Measurements from ENCODE around the gene TP73. TPM values are rescaled to one million over a fixed set of nuclear protein-coding genes. Genes with fewer than 3 reads are reported as not detected.
A peak's percentile ranks its signal among the peaks of the same experiment; 100 is the strongest.

The TP73 gene
- total RNA-seq, 5 donors from 2014 or later (not counting 1 experiment from before 2014, with no cell fraction given) = 0.12 to 0.21 (median 0.18) TPM; not detected in 1

DNA sequence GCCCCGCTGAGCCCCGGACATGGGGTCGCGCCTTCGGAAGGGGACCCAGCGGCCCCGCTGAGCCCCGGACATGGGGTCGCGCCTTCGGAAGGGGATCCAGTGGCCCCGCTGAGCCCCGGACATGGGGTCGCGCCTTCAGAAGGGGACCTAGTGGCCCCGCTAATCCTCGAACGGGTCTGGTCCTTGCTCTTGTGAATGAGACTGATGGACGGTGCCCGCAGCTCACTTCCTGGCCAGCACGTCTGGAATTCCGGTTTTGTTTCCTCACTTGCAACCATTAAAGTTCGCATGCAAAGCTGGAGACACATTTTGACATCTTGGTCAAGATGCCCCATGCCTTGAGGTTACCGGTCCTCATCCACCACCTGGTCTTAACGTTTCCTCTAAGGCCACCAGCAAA, 8.0 kb upstream of the TP73 start:
- H3K36me3 Mint-ChIP-seq = peaks cover 41% of the 10 kb centered on the region
- H3K27me3 ChIP-seq (replicated peaks in 1 of 2; ENCODE audit: control insufficient read depth in 2 of 2, extremely low read depth in 1 of 2, insufficient read depth in 2 of 2, low read length in 1 of 2) = no peaks in the 10 kb centered on the region
- no peaks in the 10 kb centered on the region for H3K27me3 Mint-ChIP-seq
- H3K4me1 Mint-ChIP-seq = peaks cover 16 to 18% (median 18%) of the 10 kb centered on the region in 3 donors
- H3K9me3 Mint-ChIP-seq = no peaks in the 10 kb centered on the region
- H3K27ac Mint-ChIP-seq = no peak overlapping the region
- ChIA-PET POLR2A (no interaction called here), CTCF (no interaction called here)
- no peak overlapping the region for H3K4me3 Mint-ChIP-seq
- ATAC-seq (replicated peaks in 1 of 4) = no peak
- 89% methylated on average over 13 of the region's 25 CpGs for WGBS (ENCODE audit: insufficient coverage)
- no peak overlapping the region for H3K4me3 ChIP-seq (ENCODE audit: control insufficient read depth in 1 of 2, extremely low read depth in 1 of 2, low read length in 1 of 2)
- H3K9me3 ChIP-seq = no peaks in the 10 kb centered on the region
- DNase-seq = no peak
- H3K4me1 ChIP-seq (ENCODE audit: control insufficient read depth in 1 of 2, extremely low read depth in 1 of 2, insufficient read depth in 2 of 2, low read length in 2 of 2) = peaks cover 4 to 9% of the 10 kb centered on the region in 2 experiments
- no peak overlapping the region for H3K27ac ChIP-seq (ENCODE audit: low read length)
- peaks cover 6 to 32% of the 10 kb centered on the region in 2 donors for H3K36me3 ChIP-seq (ENCODE audit: control insufficient read depth in 2 of 2, extremely low read depth in 1 of 2, insufficient read depth in 1 of 2, low read length in 1 of 2)

DNA sequence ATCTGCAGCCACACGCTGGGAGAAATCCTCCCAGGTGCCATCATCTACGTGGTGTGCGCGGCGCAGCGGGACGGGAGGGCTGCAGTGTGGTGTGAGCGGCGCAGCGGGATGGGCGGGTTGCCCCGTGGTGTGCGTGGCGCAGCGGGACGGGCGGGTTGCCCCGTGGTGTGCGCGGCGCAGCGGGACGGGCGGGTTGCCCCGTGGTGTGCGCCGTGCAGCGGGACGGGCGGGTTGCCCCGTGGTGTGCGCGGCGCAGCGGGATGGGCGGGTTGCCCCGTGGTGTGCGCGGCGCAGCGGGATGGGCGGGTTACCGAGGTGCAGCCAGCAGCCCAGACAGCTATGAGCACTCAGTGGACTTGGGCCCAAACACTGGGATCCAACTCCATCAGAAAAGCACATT, 7.1 kb upstream of the TP73 start:
- peaks cover 41% of the 10 kb centered on the region for H3K36me3 Mint-ChIP-seq
- H3K9me3 Mint-ChIP-seq = no peaks in the 10 kb centered on the region
- Histone ChIP-seq H3K27me3 (replicated peaks in 1 of 2; ENCODE audit: control insufficient read depth in 2 of 2, extremely low read depth in 1 of 2, insufficient read depth in 2 of 2, low read length in 1 of 2) (no peaks in the 10 kb centered on the region), H3K4me3 (ENCODE audit: control insufficient read depth in 1 of 2, extremely low read depth in 1 of 2, low read length in 1 of 2) (no peak overlapping the region), H3K27ac (ENCODE audit: low read length) (no peak overlapping the region), H3K9me3 (no peaks in the 10 kb centered on the region), H3K4me1 (ENCODE audit: control insufficient read depth in 1 of 2, extremely low read depth in 1 of 2, insufficient read depth in 2 of 2, low read length in 2 of 2) (peaks cover 10 to 12% of the 10 kb centered on the region in 2 experiments), H3K36me3 (ENCODE audit: control insufficient read depth in 2 of 2, extremely low read depth in 1 of 2, insufficient read depth in 1 of 2, low read length in 1 of 2) (peaks cover 3 to 30% of the 10 kb centered on the region in 2 donors)
- peaks cover 18 to 20% (median 20%) of the 10 kb centered on the region in 3 donors for H3K4me1 Mint-ChIP-seq
- over 99% methylated on average over 27 of the region's 43 CpGs for WGBS (ENCODE audit: insufficient coverage)
- H3K4me3 Mint-ChIP-seq = no peak overlapping the region
- peaks cover 0 to 2% of the 10 kb centered on the region in 2 donors for H3K27me3 Mint-ChIP-seq
- ATAC-seq (replicated peaks in 1 of 4) (no peak), DNase-seq (no peak)
- ChIA-PET CTCF (no interaction called here), POLR2A (no interaction called here)
- no peak overlapping the region for H3K27ac Mint-ChIP-seq

DNA sequence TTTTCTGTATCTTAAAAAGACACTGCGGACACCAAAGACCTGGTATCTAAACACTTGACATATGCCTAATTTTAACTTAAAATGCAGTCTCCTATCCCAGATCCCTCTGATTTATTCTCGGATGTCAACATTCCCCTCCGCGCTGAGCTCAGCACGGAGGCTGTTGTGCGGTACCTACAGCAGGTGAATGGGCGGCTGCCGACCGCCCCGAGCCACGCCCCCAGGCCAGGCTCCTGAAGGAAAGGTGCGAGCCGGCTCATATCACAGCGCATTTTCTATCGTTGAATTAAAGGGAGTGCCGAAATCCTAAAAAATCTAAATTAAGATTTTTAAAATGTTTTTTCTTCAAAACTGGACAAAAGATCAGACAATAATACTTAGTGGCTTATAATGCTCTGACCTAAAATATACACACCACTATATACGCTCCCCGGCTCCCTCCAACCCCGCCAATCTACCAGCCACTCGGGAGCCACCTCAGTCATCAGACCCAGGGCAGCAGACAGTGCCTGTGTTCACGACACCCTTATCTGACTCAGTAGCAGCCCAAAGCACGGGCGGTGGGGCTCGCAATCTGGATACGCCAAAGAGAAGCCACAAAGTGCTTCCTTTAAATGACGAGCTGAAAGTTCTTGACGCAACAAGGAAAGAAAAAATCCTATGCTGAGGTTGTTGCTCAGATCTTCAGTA, 6.5 kb upstream of the TP73 start:
- no peak for ATAC-seq (replicated peaks in 1 of 4)
- peaks cover 41% of the 10 kb centered on the region for H3K36me3 Mint-ChIP-seq
- Histone ChIP-seq H3K36me3 (ENCODE audit: control insufficient read depth in 2 of 2, extremely low read depth in 1 of 2, insufficient read depth in 1 of 2, low read length in 1 of 2) (peaks cover 3 to 30% of the 10 kb centered on the region in 2 donors), H3K27me3 (replicated peaks in 1 of 2; ENCODE audit: control insufficient read depth in 2 of 2, extremely low read depth in 1 of 2, insufficient read depth in 2 of 2, low read length in 1 of 2) (peaks cover 0 to 5% of the 10 kb centered on the region in 2 experiments), H3K4me1 (ENCODE audit: control insufficient read depth in 1 of 2, extremely low read depth in 1 of 2, insufficient read depth in 2 of 2, low read length in 2 of 2) (peaks cover 10 to 17% of the 10 kb centered on the region in 2 experiments), H3K27ac (ENCODE audit: low read length) (no peak overlapping the region), H3K4me3 (ENCODE audit: control insufficient read depth in 1 of 2, extremely low read depth in 1 of 2, low read length in 1 of 2) (no peak overlapping the region), H3K9me3 (no peaks in the 10 kb centered on the region)
- CTCF ChIA-PET = interaction anchor here in 1 of 2 donors (1.0 kb wide), 1 partner anchor 25 kb away, joined by 3 read pairs; no protein-coding TSS in a partner anchor
- WGBS (ENCODE audit: insufficient coverage) = 99% methylated on average over 14 of the region's 27 CpGs
- H3K27ac Mint-ChIP-seq = no peak overlapping the region
- H3K4me1 Mint-ChIP-seq = peaks cover 18 to 23% (median 22%) of the 10 kb centered on the region in 3 donors
- peaks cover 0 to 4% of the 10 kb centered on the region in 2 donors for H3K27me3 Mint-ChIP-seq
- no peaks in the 10 kb centered on the region for H3K9me3 Mint-ChIP-seq
- POLR2A ChIA-PET = no interaction called here
- H3K4me3 Mint-ChIP-seq = no peak overlapping the region
- DNase-seq = no peak

DNA sequence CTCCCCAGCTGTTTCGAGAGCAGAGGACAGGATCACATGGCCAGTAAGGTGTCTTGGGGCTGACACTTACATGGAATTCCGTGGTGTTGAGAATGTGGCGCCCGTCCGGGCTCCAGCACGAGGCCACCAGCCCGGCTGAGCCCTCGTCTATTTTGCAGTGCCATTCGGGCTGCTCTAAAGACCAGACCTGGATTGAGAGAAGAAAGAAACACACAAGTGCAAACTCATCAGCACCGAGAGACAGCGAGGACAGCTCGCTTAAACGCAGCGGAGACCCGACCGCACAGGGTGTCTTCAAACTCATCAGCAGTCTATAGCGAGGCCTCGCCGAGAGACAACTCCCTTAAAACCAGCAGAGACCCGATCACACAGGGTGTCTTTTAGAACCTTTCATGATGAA, 5.7 kb upstream of the TP73 start:
- POLR2A ChIA-PET = no interaction called here

DNA sequence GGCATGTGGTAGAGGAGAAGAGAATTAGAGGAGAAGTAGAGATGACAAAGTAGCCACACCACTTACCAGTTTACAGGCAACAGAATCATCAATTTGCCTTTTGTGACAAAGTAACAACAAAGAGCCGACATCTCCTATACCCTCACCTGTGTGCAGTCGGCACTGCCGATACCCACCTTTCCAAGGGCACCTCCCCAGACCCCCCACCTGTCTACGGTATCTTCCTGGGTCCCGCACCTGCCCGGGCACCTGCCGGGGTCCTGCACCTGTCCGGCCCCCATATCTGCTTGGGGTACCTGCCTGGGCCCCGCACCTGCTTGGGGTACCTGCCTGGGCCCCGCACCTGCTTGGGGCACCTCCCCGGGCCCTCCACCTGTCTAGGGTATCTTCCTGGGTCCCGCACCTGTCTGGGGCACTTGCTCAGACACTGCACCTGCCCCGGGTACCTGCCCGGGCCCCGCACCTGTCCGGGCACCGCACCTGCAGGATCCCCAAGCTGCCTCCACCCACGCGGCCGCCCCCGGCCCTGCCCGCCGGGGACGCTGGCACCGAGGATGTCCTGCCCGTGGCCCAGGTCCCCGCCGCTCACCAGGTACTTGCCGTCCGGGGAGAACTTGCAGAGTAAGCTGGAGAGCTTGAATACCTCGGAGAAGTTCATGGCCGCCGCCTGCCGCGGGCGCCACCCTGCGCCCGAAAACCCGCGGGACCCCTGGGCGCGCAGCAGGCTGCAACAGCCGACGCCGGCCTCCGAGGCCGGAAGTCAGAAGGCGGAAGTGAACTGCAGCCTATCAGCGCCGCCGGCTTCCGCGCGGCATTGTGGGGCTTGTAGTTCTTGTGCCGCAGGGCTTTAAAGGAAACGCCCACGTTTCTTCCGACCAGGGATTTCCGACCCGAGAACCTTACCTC, 2.7 kb upstream of the TP73 start, which contains the start of gene WRAP73:
WRAP73 (minus strand) TSS at position 762 of the 906 bp plus-strand sequence; CDS start at position 658, 104 bp downstream.
- Mint-ChIP-seq H3K27me3 (peaks cover 19 to 28% of the 10 kb centered on the region in 2 donors), H3K4me3 (peak within 1 kb of the TSS; percentile 73 to 81 (median 79)), H3K9me3 (no peaks in the 10 kb centered on the region), H3K36me3 (peaks cover 25% of the 10 kb centered on the region), H3K27ac (peak within 1 kb of the TSS; percentile 34 to 63), H3K4me1 (peaks cover 23 to 29% (median 26%) of the 10 kb centered on the region in 3 donors)
- POLR2A ChIA-PET = no interaction called here
- peak; percentile 74 to 94 (median 84) for DNase-seq
- Histone ChIP-seq H3K27ac (ENCODE audit: low read length) (no peak within 1 kb of the TSS), H3K4me3 (ENCODE audit: control insufficient read depth in 1 of 2, extremely low read depth in 1 of 2, low read length in 1 of 2) (peak within 1 kb of the TSS; percentile 58 to 65), H3K36me3 (ENCODE audit: control insufficient read depth in 2 of 2, extremely low read depth in 1 of 2, insufficient read depth in 1 of 2, low read length in 1 of 2) (peaks cover 0 to 19% of the 10 kb centered on the region in 2 donors), H3K4me1 (ENCODE audit: control insufficient read depth in 1 of 2, extremely low read depth in 1 of 2, insufficient read depth in 2 of 2, low read length in 2 of 2) (peaks cover 14 to 35% of the 10 kb centered on the region in 2 experiments), H3K27me3 (replicated peaks in 1 of 2; ENCODE audit: control insufficient read depth in 2 of 2, extremely low read depth in 1 of 2, insufficient read depth in 2 of 2, low read length in 1 of 2) (peaks cover 10 to 38% of the 10 kb centered on the region in 2 experiments), H3K9me3 (no peaks in the 10 kb centered on the region)
- 4% methylated on average over 59 of the region's 60 CpGs for WGBS (ENCODE audit: insufficient coverage)
- CTCF ChIA-PET = no interaction called here
- ATAC-seq (replicated peaks in 1 of 4) = peak; percentile 96 to 98 (median 96)

More for the DNA sequence above, 5.7 kb upstream of the TP73 start:
- H3K27ac Mint-ChIP-seq = no peak overlapping the region
- DNase-seq (no peak), ATAC-seq (replicated peaks in 1 of 4) (no peak)
- no peak overlapping the region for H3K4me3 Mint-ChIP-seq
- H3K4me3 ChIP-seq (ENCODE audit: control insufficient read depth in 1 of 2, extremely low read depth in 1 of 2, low read length in 1 of 2) = no peak overlapping the region
- peaks cover 0 to 30% of the 10 kb centered on the region in 2 donors for H3K36me3 ChIP-seq (ENCODE audit: control insufficient read depth in 2 of 2, extremely low read depth in 1 of 2, insufficient read depth in 1 of 2, low read length in 1 of 2)
- no peaks in the 10 kb centered on the region for H3K9me3 ChIP-seq
- peaks cover 23 to 28% (median 26%) of the 10 kb centered on the region in 3 donors for H3K4me1 Mint-ChIP-seq
- peaks cover 3 to 11% of the 10 kb centered on the region in 2 donors for H3K27me3 Mint-ChIP-seq
- no peaks in the 10 kb centered on the region for H3K9me3 Mint-ChIP-seq
- H3K36me3 Mint-ChIP-seq = peaks cover 40% of the 10 kb centered on the region
- peaks cover 14 to 25% of the 10 kb centered on the region in 2 experiments for H3K4me1 ChIP-seq (ENCODE audit: control insufficient read depth in 1 of 2, extremely low read depth in 1 of 2, insufficient read depth in 2 of 2, low read length in 2 of 2)
- peaks cover 0 to 13% of the 10 kb centered on the region in 2 experiments for H3K27me3 ChIP-seq (replicated peaks in 1 of 2; ENCODE audit: control insufficient read depth in 2 of 2, extremely low read depth in 1 of 2, insufficient read depth in 2 of 2, low read length in 1 of 2)
- 98% methylated on average over 10 of the region's 20 CpGs for WGBS (ENCODE audit: insufficient coverage)
- CTCF ChIA-PET = interaction anchor here (0.6 to 1.0 kb wide), 2 partner anchors 26 to 200 kb away, joined by 3 read pairs; no protein-coding TSS in a partner anchor
- no peak overlapping the region for H3K27ac ChIP-seq (ENCODE audit: low read length)
